ENCODE data around the gene PHOX2A. TPM values are rescaled to one million over a fixed set of nuclear protein-coding genes. Genes with fewer than 3 reads are reported as not detected.
"Not testable (repeated sequence)": the region's sequence is repeated elsewhere in the genome, so short reads cannot be mapped to it uniquely, and the experiment has no call there.

PHOX2A gene
- total RNA-seq, 1 donor from 2014 or later = not detected

DNA sequence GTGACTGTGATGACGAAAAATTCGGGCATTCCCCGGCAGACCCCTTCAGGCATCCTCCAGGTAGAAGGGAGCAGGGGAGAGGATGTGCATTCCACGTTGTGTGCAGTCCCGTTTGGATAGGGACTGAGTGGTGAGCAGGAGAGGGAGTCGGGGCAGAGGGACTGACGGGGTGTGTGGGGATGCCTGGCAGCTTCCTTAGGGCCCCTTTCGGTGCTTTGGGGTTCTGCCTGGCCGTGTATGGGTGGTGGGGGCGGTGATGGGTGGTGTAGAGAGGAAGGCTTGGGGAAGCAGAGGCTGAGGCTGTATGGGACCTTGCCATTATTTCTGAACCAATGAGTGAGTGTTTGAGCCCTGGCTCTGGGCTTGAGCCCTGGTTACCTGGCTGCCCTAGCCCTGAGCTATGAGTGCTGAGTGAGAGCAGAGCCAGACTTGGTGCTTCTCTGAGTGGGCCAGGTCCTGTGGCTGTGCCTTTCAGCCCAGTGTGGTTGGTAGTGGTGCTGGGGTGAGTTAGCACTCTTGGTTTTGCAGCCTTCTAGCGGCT is 18.5 kb downstream of the PHOX2A start:
- no peak for DNase-seq (ENCODE audit: low spot score)
- intact Hi-C loops (cut with DNase I) = loop anchor here (10.0 kb wide), 1 partner anchor 589 kb away; the partner anchor contains the start of gene ATG16L2

DNA sequence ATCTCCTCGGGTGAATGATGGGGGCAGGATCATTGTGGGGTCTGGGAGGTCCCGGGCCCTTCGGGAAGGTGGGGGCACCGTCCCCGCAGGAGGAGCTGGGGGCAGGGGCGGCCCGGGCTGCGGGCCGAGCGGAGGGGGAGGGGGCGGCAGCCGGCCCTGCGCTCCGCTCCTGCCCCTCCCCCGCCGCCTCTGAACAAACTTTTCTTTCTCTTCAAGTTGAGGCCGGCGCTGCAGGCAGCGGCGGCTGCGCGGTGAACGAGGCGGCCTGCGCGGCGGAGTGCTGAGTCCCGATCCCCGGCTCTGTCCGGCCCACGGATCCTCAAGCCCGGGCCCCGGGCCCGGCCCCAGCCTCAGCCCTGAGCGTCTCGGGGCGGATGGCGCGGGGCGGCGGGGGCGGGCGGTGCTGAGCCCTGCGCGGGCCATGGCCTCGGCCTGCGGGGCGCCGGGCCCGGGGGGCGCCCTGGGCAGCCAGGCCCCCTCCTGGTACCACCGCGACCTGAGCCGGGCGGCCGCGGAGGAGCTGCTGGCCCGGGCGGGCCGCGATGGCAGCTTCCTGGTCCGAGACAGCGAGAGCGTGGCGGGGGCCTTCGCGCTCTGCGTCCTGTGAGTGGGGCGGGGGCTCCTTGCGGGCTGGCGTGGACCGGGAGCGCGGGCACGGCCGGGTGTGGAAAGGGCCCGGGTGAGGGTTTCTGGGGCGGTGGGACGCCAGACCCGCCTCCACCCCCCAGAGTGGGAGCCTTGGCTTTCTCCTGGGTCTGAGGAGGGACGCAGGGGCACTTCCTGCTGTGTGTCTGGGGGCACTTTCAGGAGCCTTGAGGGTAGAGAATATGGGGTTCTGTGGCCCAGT is 19.2 kb downstream of the PHOX2A start, which contains the start of gene INPPL1:
TSS of gene INPPL1 (plus strand) at position 204 of the 847 bp plus-strand sequence. CDS start at position 422, 218 bp downstream.
- intact Hi-C loops (cut with DNase I) = loop anchor here (1.0 to 10.0 kb wide), 3 partner anchors 15 to 590 kb away; partner anchors contain the start of gene ATG16L2
- DNase-seq (ENCODE audit: low spot score) = no peak

DNA sequence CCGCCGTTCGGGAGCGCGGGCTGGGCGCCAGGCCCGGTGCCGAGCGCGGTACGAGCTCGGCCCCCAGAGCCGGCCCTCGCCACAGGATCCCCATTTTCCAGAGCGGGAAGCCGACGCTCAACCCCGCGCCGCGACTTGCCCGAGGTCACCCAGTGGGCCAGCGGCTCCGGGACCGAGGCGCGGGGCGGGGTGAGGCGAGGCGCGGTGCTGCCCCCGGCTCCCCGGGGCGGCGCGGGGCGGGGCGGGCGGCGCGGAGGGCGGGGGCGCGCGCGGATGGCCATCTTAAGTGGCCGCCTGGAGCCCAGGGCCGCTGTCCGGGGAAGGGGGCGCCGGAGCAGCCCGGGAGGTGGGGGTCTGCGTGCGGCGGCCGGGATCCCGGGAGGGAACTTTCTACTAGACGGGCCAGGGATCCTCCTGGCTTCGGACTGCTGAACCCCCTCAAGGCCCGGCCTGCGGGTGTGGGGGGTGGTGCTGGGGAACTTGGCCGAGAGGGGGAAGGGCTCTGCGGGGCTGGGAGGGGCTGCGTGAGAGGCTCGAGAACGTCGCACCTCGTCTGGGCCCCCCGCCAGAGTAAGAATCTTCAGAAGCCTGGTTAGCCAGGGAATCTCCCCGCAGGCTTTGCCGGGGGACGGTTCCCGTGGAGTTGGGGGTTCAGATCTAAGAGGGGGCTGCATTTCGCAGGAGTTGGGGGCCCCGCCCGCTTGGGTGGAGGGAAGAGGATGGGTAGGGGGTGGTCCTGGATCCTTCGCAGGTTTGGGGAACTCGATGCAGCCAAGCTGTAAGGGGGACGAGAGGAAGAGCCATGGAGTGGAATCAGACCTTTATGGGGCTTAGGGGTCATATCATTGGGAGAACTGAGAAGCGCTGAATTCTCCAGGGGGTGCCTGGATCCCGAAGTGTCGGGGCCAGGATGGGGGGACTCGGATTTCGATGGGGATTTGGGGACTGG is 20.1 kb downstream of the PHOX2A start:
- peak; percentile 87 for DNase-seq (ENCODE audit: low spot score)
- intact Hi-C loops (cut with DNase I) = loop anchor here (1.0 to 10.0 kb wide), 4 partner anchors 15 to 591 kb away; partner anchors contain the start of genes ANAPC15 and ATG16L2

DNA sequence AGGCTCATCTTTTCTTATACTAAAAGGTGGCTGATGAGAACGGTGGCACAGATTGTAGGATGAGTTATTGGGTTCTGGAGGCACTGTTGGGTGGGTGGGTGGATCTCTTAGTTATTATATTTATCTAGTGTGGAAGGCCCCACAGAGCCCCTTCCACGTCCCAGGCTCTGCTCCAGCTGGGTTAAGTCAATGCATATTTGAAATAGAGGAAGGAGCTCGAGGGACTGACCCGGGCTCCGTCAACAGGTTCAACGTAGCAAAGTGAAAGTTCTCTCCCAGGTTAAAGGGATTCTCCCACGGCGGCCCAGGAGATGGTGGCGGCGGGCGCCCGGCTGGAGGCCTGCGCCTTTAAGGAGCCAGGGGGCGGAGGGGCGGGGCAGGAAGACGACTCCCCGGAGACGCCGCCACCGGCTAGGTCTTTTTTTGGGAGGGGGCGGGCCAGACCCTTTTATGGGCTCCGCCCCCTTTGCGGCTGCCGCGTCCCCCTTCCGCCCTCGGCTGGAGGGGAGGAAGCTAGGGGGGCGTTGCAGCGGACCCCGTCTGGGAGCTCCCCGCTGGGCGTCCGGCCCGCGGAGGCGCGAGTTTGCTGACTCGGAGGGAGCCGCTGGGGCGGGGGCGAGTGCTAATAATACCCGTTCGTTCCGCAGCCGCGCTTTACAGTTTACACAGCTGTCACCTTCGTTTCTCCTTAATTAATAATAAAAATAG is 20.9 kb downstream of the PHOX2A start:
- intact Hi-C loops (cut with DNase I) = loop anchor here (2.0 to 10.0 kb wide), 3 partner anchors 110 to 592 kb away; partner anchors contain the start of genes ANAPC15 and ATG16L2
- DNase-seq (ENCODE audit: low spot score) = peak; percentile 97

DNA sequence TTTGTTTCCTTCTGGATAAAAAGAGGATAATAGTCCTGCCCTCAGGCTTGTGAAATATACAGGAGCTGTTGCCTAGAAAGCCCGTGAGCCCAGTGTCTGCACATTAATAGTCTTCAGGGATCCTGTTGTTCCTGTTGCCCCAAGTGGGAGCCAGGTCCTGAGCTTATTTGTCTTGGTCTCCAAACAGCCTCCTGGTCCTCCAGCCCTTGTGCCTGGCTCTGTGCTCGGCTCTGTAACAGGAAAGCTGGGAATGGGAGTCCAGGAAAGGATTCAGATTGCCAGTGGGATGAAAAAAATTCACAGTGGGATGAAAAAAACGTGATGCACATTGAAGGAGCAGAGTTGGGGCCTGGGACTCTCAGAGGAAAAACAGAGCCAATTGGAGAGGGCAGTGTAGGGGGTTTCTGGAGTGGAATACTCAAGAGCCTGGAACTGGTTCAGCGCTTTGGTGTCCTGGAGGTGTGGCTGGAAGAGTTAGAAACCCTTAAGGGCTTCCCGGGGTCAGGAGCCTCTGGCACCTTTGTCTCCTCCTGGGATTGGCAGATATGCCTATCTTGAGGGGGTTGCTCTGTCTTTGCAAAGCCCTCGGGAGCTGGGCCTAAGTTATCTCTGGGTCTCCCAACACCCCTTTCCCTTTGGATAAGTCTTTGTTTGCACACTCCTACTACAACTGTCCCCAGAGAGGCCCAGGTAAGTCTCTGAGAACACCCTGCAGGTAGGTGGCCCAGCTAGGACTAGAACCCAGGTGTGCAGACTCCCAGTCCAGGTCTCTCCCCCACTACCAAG is 21.7 kb downstream of the PHOX2A start:
- no peak for DNase-seq (ENCODE audit: low spot score)
- intact Hi-C loops (cut with DNase I) = loop anchor here (2.0 to 10.0 kb wide), 3 partner anchors 109 to 593 kb away; partner anchors contain the start of genes ANAPC15 and ATG16L2

DNA sequence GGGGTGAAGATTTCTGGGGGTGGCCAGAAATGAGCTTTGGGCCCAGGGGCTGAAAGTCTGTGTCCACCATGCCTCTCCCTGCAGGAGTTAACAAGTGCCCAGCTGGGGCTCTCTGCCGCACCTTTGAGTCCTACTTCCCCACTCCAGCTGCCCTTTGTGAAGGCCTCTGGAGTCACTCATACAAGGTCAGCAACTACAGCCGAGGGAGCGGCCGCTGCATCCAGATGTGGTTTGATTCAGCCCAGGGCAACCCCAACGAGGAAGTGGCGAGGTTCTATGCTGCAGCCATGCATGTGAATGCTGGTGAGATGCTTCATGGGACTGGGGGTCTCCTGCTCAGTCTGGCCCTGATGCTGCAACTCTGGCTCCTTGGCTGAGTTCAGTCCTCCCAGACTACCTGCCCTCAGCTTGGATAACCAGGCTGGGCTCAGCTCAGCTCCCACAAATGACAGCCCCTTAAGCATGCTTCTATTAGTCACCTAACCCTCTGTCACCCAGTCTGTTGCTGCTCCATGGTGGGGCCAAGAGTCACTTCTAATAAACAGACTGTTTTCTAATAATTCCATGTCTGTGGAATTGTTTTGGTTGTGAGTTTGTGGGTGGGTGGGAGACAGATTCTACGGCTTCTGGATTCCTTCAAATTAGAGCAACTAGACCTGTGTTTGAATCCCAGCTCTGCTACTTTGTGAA is 22.4 kb downstream of the PHOX2A start:
- intact Hi-C loops (cut with DNase I) = loop anchor here (2.0 to 10.0 kb wide), 3 partner anchors 109 to 593 kb away; partner anchors contain the start of genes ANAPC15 and ATG16L2
- DNase-seq (ENCODE audit: low spot score) = no peak

DNA sequence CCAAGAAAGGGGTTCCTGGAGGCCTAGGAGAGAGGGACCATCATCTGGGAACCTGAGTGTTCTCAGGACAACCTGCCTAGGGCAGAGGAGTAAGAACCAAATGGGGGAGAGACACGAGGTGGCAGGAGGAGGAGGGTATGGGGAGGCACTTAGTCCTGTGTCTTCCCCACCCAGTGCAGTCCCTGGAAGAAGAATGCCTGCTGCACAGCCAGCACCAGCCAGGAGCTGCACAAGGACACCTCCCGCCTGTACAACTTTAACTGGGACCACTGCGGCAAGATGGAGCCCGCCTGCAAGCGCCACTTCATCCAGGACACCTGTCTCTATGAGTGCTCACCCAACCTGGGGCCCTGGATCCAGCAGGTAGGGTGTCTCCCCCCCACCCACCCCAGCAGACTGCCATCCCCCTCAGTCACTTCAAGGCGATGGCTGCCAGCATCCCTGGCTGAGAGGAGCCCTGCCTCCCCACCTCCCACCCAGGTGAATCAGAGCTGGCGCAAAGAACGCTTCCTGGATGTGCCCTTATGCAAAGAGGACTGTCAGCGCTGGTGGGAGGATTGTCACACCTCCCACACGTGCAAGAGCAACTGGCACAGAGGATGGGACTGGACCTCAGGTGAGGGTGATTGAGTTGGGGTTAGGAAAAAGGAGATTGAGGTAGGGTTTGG is 23.1 kb downstream of the PHOX2A start:
- intact Hi-C loops (cut with DNase I) = loop anchor here (5.0 to 10.0 kb wide), 2 partner anchors 179 to 594 kb away; partner anchors contain the start of gene ATG16L2
- DNase-seq (ENCODE audit: low spot score) = no peak

DNA sequence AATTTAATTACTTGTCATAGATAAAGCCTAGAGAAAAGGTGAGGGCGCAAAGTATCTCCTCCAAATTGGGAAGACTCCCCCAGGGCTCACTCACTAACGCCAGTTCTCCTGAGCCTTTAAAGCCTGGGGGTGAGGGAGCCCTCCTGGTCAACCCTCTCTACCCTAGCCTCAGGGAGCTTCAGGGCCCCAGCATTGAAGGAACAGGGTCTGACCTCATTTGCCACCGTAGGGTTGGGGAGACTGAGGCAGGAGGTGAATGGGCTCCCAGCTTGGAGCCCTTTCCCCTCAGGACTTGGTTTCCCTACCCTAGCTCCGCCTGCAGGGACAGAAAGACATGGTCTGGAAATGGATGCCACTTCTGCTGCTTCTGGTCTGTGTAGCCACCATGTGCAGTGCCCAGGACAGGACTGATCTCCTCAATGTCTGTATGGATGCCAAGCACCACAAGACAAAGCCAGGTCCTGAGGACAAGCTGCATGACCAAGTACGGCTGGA is 25.7 kb downstream of the PHOX2A start:
- DNase-seq (ENCODE audit: low spot score) = no peak
- intact Hi-C loops (cut with DNase I) = no loop called here

DNA sequence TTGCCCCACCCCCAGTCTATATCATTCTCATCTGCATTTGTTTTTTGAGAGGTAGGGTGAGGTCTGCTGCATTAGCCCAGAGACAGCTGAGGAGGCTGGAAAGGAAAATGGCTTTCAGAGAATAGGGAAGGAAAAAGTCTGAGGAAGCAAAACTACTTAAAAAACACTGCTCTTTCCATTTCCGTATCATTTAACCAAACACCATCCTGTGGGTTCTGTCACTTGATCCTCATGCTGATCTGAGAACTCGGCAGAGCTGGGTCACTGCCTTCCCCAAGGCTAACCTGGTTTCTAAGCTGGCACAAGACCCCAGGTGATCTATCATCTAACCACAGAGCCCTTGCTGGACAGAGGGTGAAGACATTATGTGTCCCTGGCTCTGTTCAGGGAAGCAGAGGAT is 26.1 kb downstream of the PHOX2A start:
- intact Hi-C loops (cut with DNase I) = no loop called here
- no peak for DNase-seq (ENCODE audit: low spot score)

DNA sequence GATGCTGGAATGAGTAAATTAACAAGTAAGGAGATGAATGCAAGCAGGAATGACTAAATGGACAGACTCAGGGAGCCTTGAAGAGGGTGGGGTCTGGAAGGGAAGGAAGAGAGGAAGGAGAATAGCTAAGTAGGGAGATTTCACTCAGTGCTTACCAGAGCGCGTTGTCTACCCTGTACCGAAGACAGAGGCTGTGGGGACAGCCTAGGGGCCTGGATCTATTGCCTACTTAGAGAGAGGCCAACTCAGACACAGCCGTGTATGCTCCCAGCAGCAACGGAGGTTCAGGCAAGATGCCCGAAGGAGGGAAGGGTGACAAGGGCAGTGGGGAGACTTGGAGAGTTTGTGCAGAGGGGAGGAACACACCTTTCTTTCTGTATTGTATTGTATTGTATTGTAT is 27.3 kb downstream of the PHOX2A start, which contains the start of gene FOLR2:
TSS of gene FOLR2 (plus strand) at position 157 of the 400 bp plus-strand sequence. CDS start 1,791 bp downstream, outside the sequence.
- intact Hi-C loops (cut with DNase I) = no loop called here
- no peak for DNase-seq (ENCODE audit: low spot score)

DNA sequence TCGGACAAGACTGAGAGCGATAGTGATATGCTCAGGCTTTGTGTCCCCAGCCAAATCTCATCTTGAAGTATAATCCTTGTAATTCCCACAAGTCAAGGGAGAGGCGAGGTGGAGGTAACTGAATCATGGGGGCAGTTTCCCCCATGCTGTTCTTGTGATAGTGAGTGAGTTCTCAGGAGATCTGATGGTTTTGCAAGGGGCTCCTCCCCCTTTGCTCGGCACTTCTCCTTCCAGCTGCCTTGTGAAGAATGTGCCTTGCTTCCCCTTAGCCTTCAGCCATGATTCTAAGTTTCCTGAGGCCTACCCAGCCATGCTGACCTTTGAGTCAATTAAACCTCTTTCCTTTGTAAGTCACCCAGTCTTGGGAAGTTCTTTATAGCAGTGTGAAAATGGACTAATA is 34.9 kb downstream of the PHOX2A start:
- intact Hi-C loops (cut with DNase I) = no loop called here
- DNase-seq (ENCODE audit: low spot score) = no peak

DNA sequence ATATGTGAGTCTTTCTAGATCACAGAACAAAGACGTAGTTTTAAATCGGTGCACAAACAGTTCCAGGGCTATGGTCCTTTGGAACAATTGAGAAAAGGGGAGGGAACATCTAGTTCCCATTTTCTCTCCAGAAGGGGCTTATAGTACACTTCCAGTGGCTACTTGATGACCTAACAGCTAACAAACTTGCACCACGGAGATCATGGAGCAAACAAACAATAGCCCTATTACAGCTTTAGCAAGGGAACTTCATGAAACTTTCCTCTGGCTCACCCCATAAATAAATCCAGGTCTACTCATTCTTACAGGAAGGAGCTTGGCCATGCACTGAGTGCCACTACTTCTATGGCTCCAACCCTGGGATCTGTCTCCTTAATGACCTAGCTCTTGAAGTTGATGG is 35.7 kb downstream of the PHOX2A start:
- intact Hi-C loops (cut with DNase I) = no loop called here
- DNase-seq (ENCODE audit: low spot score) = no peak

DNA sequence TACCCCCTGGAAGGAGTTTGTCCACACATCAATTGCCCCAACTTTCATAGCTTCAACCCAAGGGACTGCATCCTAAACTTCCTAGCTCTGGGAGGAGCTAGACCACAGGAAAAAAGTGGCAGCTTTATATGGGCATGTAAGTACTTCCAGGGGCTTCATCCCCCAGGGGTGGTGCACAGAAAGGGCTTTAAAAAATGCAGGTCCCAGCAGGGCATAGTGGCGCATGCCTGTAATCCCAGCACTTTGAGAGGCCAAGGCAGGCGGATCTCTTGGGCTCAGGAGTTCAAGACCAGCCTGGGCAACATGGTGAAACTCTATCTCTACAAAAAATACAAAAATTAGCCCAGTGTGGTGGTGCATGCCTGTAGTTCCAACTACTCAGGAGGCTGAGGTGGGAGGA is 37.2 kb downstream of the PHOX2A start:
- DNase-seq (ENCODE audit: low spot score); intact Hi-C loops (cut with DNase I): not testable (repeated sequence)

DNA sequence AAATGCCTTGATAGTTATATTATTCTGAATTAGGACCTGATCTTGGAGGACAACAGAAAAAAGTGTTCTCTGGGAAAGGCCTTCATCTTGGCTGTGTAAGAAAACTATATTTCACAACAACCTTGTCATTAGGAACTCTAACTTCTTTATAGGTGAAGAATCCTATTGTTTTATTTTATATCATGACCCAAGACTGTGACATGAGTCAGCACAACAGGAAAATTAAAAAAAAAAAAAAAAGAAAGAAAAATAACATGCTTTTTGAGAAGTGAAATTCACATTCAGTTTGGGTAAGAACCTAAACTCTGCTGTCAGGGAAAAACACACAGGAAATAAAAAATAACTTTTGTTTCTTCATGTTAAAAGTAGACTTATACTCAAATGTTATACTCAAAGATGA is 39.1 kb downstream of the PHOX2A start:
- intact Hi-C loops (cut with DNase I) = no loop called here
- no peak for DNase-seq (ENCODE audit: low spot score)

DNA sequence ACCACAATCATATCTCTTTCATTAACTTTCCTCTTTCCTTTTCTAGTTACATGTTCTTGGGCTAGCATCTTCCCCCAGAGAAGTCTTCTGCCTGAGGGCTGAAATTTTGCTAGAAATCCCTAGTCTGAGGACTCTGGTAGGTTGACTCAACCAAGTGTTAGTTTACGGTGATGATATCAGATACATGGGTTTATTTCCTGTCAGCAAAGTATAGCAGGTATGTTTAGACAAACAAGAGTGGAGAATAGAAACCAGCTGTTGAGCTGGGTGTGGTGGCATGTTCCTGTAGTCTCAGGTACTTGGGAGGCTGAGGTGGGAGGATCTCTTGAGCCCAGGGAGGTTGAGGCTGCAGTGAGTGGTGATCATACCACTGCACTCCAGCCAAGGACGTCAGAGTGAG is 40.8 kb downstream of the PHOX2A start:
- DNase-seq (ENCODE audit: low spot score) = no peak
- intact Hi-C loops (cut with DNase I) = no loop called here

DNA sequence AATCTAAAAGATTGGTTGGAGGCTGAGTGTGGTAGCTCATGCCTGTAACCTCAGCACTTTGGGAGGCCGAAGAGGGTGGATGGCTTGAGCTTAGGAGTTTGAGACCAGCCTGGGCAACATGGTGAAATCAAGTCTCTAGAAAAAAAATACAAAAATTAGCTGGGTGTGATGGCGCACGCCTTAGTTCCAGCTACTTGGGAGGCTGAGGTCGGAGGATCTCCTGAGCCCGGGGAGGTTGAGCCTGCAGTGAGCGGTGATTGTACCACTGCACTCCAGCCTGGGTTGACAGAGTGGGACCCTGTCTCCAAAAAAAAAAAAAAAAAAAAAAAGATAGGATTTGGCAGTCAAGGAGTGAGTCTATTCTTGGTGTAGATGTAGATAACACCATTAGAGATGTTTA is 41.4 kb downstream of the PHOX2A start:
- intact Hi-C loops (cut with DNase I) = no loop called here
- DNase-seq (ENCODE audit: low spot score) = no peak

DNA sequence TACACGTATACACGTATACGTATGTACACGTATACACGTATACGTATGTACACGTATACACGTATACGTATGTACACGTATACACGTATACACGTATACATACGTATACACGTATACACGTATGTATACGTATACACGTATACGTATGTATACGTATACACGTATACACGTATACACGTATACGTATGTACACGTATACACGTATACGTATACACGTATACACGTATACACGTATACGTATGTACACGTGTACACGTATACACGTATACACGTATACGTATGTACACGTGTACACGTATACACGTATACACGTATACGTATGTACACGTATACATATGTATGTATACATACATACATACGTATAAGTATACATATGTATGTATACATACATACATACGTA is 42.5 kb downstream of the PHOX2A start:
- DNase-seq (ENCODE audit: low spot score); intact Hi-C loops (cut with DNase I): not testable (repeated sequence)
